ENCODE results near the gene RALGAPA1. TPM values are rescaled to one million over a fixed set of nuclear protein-coding genes. Genes with fewer than 3 reads are reported as not detected.

The RALGAPA1 gene
- total and polyA plus RNA-seq, 9 of the 15 experiments (the other 6 are each of a cell fraction or from before 2014, with no cell fraction given): 2.5 to 16.3 (median 6.2) TPM

DNA sequence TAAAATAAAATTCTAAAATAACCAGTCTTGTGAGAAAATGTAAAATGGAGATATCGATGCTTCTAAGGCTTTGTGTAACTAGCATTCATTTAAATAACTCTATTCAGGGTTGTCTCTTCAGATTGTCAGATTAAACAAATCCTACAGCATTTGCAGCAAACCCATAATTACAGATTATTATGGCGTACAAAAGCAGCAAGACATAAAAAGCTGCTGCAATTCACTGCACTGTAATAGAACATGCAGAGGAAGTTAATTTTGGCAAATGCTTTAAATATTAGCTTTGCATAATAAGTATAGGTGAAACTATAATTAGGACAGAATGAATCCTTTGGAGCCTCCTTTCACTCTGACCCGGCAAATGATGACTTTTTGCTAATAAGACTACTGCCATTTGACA is 176.8 kb downstream of the RALGAPA1 start (continued):
- no peak for TF ChIP-seq CHD2 (IDR thresholded peaks at IDR 0.05; ENCODE audit: low read depth, low read length)
- TF ChIP-seq, protein P1, sequence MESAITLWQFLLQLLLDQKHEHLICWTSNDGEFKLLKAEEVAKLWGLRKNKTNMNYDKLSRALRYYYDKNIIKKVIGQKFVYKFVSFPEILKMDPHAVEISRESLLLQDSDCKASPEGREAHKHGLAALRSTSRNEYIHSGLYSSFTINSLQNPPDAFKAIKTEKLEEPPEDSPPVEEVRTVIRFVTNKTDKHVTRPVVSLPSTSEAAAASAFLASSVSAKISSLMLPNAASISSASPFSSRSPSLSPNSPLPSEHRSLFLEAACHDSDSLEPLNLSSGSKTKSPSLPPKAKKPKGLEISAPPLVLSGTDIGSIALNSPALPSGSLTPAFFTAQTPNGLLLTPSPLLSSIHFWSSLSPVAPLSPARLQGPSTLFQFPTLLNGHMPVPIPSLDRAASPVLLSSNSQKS (CRISPR knock-in tag; IDR thresholded peaks at IDR 0.05): no peak

GRCh38 chr14:35631071-35631805 is 177.9 kb downstream of the RALGAPA1 start:
- no peak for ATAC-seq

More at GRCh38 chr14:35631071-35631805, 177.9 kb downstream of the RALGAPA1 start:
- no peak for FAIRE-seq
- no TSS peak for BruUV-seq (replicated peaks)
- H4K20me1 ChIP-seq (replicated peaks; ENCODE audit: control insufficient read depth, insufficient read depth, low read length): no peaks in the 10 kb centered on the region
- H3K9me1 ChIP-seq (ENCODE audit: control insufficient read depth, insufficient read depth, low read length): no peaks in the 10 kb centered on the region
- 58% methylated on average over 2 of the region's 2 CpGs for WGBS (ENCODE audit: insufficient coverage, low coverage, missing lambda C conversion rate)
- no peaks in the 10 kb centered on the region for H3K27me3 ChIP-seq (ENCODE audit: control insufficient read depth in 2 of 2, insufficient read depth in 2 of 2, low read length in 2 of 2)
- no peaks in the 10 kb centered on the region for H3K4me1 ChIP-seq (replicated peaks in 1 of 2; ENCODE audit: control insufficient read depth in 2 of 2, insufficient read depth in 2 of 2, low read length in 2 of 2)
- no peak for TF ChIP-seq PYGO2 (tag; IDR thresholded peaks at IDR 0.05)
- TF ChIP-seq IRF2 (CRISPR knock-in tag; IDR thresholded peaks at IDR 0.05): no peak
- no peak for TF ChIP-seq RBM39 (optimal IDR thresholded peaks at IDR 0.05; ENCODE audit: low read depth, low read length)
- no peak for TF ChIP-seq ILK (tag; IDR thresholded peaks at IDR 0.05; ENCODE audit: borderline replicate concordance, low read depth)
- TF ChIP-seq ZNF224 (CRISPR knock-in tag; IDR thresholded peaks at IDR 0.05): no peak
- no peak for TF ChIP-seq L3MBTL2 (IDR thresholded peaks at IDR 0.05)
- no peak for TF ChIP-seq TAF7 (tag; IDR thresholded peaks at IDR 0.05)
- no peak for TF ChIP-seq ZNF41 (CRISPR knock-in tag; conservative IDR thresholded peaks at IDR 0.05)
- no peak for TF ChIP-seq TFAP4 (CRISPR knock-in tag; IDR thresholded peaks at IDR 0.05; ENCODE audit: borderline replicate concordance)
- TF ChIP-seq, protein P2, sequence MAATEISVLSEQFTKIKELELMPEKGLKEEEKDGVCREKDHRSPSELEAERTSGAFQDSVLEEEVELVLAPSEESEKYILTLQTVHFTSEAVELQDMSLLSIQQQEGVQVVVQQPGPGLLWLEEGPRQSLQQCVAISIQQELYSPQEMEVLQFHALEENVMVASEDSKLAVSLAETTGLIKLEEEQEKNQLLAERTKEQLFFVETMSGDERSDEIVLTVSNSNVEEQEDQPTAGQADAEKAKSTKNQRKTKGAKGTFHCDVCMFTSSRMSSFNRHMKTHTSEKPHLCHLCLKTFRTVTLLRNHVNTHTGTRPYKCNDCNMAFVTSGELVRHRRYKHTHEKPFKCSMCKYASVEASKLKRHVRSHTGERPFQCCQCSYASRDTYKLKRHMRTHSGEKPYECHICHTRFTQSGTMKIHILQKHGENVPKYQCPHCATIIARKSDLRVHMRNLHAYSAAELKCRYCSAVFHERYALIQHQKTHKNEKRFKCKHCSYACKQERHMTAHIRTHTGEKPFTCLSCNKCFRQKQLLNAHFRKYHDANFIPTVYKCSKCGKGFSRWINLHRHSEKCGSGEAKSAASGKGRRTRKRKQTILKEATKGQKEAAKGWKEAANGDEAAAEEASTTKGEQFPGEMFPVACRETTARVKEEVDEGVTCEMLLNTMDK (IDR thresholded peaks at IDR 0.05; ENCODE audit: borderline replicate concordance, insufficient read depth, low read depth, low read length, poor library complexity, severe bottlenecking): no peak
- TF ChIP-seq YBX1 (IDR thresholded peaks at IDR 0.05): no peak
- TF ChIP-seq, protein P3, sequence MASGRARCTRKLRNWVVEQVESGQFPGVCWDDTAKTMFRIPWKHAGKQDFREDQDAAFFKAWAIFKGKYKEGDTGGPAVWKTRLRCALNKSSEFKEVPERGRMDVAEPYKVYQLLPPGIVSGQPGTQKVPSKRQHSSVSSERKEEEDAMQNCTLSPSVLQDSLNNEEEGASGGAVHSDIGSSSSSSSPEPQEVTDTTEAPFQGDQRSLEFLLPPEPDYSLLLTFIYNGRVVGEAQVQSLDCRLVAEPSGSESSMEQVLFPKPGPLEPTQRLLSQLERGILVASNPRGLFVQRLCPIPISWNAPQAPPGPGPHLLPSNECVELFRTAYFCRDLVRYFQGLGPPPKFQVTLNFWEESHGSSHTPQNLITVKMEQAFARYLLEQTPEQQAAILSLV (tag; IDR thresholded peaks at IDR 0.05): no peak
- no peak overlapping the region for H3K27ac ChIP-seq (ENCODE audit: extremely low read depth, low read depth, low read length)
- CTCF ChIA-PET (ENCODE audit: low intra/inter-chr PET ratio): no interaction called here
- H3K4me2 ChIP-seq (ENCODE audit: insufficient read depth, low read length): no peak overlapping the region
- DNase-seq (ENCODE audit: extremely low read depth in 1 of 4, low spot score in 3 of 4): no peak
- no peak overlapping the region for H3K4me3 ChIP-seq
- no peak overlapping the region for H2AFZ ChIP-seq (ENCODE audit: low read depth, low read length)
- H3K79me2 ChIP-seq (ENCODE audit: control insufficient read depth, insufficient read depth, low read length): no peaks in the 10 kb centered on the region
- no peaks in the 10 kb centered on the region for H3K36me3 ChIP-seq (ENCODE audit: control insufficient read depth, insufficient read depth, low read length)
- intact Hi-C loops (cut with micrococcal nuclease) (no loop called here), in situ Hi-C loops (cut with MboI) (no loop called here)
- H3K9ac ChIP-seq (ENCODE audit: insufficient read depth in 1 of 2, low read depth in 2 of 2, low read length in 2 of 2): no peak overlapping the region
- no peaks in the 10 kb centered on the region for H3K9me3 ChIP-seq (replicated peaks; ENCODE audit: control insufficient read depth, insufficient read depth, low read depth, low read length)
- POLR2A ChIA-PET: no interaction called here

All from K562 (cell line).